Tongue (tissue), 2 donors: Measurements from ENCODE around the gene SCAPER. TPM values are rescaled to one million over a fixed set of nuclear protein-coding genes. Genes with fewer than 3 reads are reported as not detected.
"Not testable (repeated sequence)": the region's sequence is repeated elsewhere in the genome, so short reads cannot be mapped to it uniquely, and the experiment has no call there.

Experiments used
- DNase-seq: peaks from one replicate; pipeline ENCODE4 v3.0.0-alpha.2; 2015
- total RNA-seq: library from RNA; depleted of rRNA; stranded (reverse); fragments of >200 nt; gene quantifications from one replicate; pipeline ENCODE4 v1.2.3, GENCODE V29; 2014

SCAPER gene
- total RNA-seq, 1 donor from 2014 or later = 40.3 TPM

DNA sequence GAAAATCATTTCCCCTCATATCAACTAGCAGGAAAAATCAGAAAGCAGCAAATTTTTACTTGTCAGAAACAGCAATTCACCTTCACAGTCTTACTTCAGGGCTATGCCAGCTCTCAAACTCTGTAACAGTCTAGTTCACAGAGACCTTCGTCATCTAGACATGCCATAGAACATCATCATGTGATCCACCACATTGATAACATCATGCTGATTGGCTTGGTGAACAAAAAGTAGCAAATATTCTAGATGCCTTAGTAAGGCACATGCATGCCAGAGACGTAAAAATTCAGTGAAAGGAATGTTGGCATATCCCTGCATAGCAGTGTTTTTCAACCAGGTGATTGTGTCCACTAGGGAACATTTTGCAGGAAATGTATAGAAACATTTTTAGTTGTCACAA lies 8.6 kb upstream of the SCAPER start:
- no peak for DNase-seq

DNA sequence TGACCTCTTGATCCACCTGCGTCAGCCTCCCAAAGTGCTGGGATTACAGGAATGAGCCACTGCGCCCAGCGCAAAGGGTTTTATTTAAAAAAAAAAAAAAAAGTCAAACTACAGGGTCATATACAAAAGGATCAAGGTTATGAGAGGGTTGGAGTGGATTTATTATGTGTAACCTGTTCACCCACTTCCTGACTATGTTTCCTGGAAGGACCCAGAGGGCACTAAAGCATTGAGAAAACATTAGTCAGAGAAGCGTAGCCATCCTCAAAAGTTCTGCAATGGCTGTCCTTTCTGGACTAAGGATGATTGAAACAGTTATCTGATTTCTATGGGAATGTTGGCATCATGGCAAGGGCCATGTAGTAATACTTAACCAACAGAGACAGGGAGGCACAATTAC lies 7.3 kb upstream of the SCAPER start:
- DNase-seq = no peak

DNA sequence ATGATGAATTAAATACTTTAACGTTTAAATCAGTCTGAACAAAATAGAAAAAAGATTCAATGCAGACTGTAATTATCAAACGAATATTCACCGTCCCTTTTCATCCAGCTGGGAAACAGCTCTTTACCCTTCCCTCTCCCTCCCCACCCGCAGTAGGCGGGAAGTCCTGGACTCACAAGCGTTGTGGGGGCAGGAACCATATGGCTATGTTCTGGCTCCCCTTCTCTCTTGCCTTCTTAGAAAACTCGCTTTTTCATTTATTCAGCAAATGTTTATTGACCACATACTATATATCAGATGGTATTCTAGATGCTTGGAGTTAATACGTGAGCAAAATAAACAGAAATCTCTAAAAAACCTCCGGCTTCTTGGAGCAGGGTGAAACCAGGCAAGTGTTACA lies 715 bp upstream of the SCAPER start:
- no peak for DNase-seq

DNA sequence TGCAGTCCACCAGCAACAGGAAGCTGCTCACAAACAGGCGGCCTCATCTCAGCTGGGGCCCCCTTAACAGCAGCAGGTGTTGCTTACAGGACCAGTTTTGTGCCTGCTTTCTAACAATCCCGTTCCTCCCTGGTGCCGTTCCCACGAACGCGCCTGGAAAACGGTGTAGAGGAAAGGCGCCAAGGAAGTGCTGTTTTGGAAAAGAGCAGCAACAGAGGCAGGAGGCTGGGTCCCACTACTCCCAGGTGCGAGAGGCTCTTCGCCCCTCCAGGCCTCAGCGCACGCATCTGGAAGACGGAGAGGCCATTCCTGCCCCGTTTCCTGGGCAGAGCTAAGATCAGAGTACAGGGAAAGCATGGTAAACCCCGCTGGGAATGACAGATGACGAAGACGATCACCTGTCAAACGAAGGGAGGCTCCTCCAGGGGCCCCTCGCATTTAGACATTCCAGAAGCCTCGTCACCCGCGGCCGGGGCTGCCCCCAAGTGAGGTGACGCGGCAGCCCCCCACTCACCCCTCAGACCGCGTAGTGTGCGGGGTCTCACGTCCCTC lies 603 bp downstream of the SCAPER start:
- peak; percentile 73 for DNase-seq

DNA sequence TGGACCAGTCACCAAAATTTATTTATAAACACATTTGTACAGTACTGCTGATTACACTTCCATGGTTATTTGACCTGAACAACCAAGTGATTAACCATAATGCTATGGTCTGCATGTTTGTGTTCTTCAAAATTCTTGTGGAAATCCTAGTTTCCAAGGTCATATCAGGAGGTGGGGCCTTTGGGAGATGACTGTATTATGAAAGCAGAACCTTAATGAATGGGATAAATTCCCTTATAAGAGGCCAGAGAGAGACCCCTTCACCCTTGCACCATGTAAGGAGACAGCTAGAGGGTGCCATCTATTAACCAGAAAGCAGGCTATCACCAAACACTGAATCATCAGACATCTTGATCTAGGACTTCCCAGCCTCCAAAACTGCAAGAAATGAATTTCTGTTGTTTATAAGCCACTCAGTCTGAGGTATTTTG lies 1.9 kb downstream of the SCAPER start:
- peak; percentile 5 for DNase-seq

DNA sequence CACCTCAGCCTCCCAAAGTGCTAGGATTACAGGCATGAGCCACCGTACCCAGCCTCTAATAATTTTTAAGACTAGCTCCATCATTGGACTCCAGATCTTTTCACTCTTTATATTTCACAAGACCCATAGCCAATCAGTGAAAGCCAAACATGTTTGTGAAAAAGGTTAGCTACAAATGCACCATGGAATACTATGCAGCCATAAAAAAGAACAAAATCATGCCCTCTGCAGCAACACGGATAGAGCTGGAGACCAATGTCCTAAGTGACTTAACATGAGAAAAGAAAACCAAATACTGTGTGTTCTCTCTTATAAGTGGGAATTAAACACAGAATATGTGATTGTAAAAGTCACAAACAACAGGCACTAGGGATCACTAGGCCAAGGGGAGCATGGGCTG lies 3.2 kb downstream of the SCAPER start:
- no peak for DNase-seq

DNA sequence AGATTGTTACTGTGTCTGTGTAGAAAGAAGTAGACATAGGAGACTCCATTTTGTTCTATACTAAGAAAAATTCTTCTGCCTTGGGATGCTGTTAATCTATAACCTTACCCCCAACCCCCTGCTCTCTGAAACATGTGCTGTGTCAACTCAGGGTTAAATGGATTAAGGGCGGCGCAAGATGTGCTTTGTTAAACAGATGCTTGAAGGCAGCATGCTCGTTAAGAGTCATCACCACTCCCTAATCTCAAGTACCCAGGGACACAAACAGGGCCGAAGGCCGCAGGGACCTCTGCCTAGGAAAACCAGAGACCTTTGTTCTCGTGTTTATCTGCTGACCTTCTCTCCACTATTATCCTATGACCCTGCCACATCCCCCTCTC lies 5.2 kb downstream of the SCAPER start:
- not testable (repeated sequence) for DNase-seq

DNA sequence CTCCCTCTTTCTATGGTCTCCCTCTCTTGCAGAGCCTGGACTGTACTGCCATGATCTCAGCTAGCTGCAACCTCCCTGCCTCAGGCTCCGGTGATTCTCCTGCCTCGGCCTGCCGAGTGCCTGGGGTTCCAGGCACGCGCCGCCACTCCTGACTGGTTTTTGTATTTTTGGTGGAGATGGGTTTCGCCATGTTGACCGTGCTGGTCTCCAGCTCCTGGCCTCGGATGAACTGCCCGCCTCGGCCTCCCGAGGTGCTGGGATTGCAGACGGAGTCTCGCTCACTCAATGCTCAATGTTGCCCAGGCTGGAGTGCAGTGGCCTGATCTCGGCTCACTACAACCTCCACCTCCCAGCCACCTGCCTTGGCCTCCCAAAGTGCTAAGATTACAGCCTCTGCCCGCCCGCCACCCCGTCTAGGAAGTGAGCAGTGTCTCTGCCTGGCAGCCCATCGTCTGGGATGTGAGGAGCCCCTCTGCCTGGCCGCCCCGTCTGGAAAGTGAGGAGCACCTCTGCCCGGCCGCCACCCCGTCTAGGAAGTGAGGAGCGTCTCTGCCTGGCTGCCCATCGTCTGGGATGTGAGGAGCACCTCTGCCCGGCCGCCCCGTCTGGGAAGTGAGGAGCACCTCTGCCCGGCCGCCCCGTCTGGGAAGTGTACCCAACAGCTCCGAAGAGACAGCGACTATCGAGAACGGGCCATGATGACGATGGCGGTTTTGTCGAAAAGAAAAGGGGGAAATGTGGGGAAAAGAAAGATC lies 5.8 kb downstream of the SCAPER start:
- not testable (repeated sequence) for DNase-seq

DNA sequence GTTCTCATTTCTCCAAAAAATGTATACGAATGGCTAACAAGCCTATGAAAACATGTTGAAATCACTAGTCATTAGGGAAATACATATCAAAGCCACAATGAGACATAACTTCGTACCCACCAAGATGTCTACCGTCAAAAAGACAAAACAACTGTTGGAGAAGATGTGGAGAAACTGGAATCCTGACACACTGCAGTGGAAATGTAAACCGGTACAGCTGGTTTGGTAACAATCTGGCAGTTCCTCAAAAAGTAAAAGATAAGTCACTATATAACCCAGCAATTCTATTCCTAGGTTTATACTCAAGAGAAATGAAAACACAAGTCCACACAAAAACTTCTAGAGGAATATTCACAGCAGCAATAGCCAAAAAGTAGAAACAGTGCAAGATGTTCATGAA lies 7.0 kb downstream of the SCAPER start:
- DNase-seq = no peak

DNA sequence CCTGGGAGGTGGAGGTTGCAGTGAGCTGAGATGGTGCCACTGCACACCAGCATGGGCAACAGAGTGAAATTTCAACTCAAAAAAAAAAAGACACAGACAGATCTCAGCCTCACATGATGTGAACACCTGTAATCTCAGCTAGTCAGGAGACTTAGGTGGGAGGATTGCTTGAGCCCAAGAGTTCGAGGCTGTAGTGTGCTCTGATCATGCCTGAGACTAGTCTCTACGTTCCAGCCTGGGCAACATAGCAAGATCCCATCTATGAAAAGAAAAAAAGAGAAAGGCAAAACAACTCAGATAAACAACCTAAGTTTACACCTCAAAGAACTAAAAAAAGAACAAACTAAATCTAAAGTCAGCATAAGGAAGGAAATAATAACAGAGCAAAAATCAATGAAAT lies 11.0 kb downstream of the SCAPER start:
- no peak for DNase-seq

DNA sequence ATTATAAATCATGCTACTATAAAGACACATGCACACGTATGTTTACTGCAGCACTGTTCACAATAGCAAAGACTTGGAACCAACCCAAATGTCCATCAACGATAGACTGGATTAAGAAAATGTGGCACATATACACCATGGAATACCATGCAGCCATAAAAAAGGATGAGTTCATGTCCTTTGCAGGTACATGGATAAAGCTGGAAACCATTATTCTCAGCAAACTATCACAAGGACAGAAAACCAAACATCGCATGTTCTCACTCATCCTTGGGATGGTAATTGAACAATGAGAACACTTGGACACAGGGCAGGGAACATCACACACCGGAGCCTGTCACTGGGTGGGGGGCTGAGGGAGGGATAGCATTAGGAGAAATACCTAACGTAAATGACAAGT lies 12.3 kb downstream of the SCAPER start:
- DNase-seq = not testable (repeated sequence)

DNA sequence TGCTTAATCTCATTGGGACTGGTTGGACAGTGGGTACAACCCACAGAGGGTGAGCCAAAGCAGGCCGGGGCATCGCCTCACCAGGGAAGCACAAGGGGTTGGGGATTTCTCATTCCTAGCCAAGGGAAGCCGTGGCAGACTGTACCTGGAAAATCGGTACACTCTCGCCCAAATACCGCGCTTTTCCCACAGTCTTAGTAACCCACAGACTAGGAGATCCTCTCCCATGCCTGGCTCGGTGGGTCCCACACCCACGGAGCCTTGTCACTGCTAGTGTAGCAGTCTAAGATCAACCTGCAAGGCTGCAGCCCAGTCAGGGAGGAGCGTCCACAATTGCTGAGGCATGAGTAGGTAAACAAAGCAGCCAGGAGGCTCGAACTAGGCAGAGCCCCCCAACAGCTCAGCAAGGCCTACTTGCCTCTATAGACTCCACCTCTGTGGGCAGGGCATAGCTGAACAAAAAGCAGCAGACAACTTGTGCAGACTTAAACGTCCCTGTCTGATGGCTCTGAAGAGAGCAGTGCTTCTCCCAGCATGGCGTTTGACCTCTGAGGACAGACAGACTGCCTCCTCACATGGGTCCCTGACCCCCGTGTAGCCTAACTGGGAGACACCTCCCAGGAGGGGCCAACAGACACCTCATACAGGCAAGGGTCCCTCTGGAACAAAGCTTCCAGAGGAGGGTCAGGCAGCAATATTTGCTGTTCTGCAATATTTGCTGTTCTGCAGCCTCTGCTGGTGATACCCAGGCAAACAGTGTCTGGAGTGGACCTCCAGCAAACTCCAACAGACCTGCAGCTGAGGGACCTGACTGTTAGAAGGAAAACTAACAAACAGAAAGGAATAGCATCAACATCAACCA lies 17.6 kb downstream of the SCAPER start:
- DNase-seq = not testable (repeated sequence)

DNA sequence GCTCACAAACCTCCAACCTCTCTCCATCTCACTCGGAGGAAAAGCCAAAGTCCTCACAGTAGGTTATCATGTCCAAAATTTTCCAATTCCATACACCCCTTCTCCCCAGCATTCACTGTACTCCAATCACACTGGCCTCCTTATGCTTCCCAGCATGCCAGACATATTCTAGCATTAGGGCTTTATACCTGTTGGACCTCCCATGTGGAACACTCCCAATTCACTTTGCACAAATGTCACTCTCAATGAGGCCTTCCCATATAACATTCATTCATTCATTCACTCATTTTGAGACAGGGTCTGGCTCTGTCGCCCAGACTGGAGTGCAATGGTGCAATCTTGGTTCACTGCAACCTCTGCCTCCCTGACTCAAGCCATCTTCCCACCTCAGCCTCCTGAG lies 19.9 kb downstream of the SCAPER start:
- DNase-seq = no peak

DNA sequence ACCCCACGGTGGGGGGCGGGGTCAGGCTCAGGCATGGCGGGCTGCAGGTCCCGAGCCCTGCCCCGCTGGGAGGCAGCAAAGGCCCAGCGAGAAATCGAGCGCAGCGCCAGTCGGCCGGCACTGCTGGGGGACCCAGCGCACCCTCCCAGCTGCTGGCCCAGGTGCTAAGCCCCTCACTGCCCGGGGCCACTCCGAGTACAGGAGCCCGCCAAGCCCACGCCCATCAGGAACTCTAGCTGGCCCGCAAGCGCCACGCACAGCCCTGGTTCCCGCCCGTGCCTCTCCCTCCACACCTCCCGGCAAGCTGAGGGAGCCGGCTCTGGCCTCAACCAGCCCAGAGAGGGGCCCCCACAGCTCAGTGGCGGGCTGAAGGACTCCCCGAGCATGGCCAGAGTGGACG lies 29.2 kb downstream of the SCAPER start:
- DNase-seq = no peak

DNA sequence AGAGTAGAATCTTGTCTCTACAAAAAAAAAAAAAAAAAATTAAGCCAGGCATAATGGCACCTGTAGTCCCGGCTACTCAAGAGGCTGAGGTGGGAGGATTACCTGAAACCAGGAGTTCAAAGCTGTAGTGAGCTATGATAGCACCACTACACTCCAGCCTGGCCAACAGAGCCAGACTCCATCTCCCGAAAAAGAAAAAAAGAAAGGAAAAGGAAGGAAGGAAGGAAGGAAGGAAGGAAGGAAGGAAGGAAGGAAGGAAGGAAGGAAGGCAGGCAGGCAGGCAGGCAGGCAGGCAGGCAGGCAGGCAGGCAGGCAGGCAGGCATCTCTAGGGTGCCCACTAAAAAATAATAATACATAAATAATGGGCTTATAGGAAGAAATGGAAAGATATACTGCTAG lies 32.1 kb downstream of the SCAPER start:
- DNase-seq = not testable (repeated sequence)

DNA sequence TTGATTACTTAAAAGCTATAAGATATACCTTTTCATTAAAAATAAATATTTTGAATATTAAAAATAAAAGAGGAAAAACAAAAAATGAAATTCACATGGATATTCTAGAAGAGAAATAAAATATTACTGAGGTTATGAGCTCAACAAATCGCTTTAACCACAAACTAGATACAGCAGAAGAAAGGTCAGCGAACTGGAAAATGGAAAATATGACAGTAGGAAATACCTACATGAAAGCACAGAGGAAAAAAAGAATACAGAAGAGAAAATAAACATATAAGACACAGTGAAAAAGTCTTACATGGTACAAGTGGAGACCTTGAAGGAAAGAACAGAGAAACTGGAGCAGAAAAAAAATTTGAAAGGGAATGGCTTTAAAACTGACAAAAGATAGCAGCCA lies 33.2 kb downstream of the SCAPER start:
- DNase-seq = no peak

DNA sequence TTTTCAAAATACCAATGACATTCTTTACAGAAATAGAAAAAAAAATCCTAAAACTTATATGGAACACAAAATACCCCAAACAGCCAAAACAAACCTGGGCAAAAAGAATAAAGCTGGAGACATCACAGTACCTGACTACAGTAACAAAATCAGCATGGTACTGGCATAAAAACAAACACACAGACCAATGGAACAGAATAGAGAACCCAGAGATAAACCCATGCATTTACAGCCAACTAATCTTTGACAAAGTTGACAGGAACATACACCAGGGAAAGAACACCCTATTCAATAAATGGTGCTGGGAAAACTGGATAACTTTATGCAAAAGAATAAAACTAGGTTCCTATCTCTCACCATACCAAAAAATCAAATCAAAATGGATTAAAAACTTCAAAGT lies 36.4 kb downstream of the SCAPER start:
- DNase-seq = no peak

DNA sequence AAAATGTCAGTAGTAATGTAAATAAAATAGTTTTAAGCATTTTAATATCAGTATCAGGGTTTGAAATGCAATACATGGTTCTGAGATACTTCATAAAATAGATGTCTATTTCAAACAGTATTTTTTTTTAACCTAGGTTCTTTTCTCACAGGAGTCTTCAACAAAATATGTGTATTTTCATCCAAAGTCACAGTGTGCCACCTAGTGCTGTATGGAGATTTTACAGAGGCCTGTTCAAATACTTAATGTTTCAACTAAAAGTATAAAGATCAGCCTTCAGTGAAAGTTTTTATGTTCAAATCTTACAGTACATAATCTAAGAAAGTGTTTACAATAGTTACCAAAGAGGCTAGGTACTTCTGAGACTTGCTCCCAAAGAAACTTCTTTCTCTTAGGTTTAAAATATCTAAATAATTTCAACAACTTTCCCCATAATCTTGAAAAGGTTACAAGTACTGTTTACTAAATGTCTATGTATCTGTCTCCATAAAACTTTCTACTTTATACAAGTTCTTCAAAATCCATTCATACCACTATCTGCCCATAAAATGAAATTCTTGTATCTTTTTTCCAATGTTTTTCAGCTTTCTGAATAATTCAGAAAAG lies 38.3 kb downstream of the SCAPER start:
- DNase-seq = peak; percentile 63

DNA sequence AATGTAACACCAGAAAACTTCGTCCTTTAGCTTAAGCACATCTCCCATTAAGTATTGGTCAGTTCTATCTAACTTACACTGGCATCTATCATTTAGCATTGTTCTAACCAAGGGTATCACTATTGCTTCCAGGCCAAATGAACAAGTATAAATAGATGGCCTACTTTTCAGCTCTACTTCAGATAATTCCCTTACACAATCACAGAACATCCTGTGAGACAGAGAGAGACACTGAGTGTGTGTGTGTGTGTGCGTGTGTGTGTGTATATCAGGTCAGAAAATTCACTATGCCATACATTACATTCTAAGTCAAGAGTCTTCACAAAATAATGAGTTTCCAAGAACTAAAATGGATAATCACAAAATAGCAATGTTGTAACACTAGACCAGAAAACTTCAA lies 39.1 kb downstream of the SCAPER start:
- DNase-seq = no peak

DNA sequence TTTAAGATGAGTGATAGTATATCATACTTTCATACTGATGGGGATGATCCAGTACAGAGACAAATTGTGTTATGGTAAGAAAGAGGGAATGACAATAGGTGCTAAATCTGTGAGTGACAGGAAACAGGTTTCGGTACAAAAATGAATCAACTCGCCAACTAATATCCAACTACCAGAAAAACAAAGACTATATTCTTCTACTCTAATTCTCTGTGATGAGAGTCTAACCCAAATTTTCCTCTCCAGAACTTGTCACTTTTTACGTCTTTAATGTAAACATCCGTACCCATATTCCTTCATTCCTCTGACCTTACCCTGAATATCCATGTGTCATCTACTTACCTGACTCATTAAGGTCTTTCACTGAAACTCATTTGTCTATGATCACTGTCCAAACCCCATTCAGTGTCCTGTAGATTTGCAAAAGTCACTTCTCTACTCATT lies 39.6 kb downstream of the SCAPER start:
- no peak for DNase-seq

DNA sequence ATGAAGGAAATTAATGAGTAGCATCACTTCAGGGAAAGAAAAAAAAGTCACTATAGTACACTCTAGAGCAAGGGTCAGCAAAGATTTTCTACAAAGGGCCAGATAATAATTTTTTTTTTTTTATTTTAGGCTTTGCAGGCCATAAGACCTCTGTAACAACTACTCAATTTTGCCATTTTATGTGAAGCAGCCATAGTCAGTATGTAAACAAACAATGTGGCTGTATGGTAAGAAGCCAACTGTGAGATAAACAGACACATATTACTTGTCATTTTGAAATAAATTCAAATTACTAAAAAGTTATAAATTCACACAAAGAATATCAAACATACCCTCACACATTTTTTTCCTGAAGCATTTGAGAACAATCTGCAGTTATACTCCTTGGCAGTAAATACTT lies 40.6 kb downstream of the SCAPER start:
- DNase-seq = no peak

DNA sequence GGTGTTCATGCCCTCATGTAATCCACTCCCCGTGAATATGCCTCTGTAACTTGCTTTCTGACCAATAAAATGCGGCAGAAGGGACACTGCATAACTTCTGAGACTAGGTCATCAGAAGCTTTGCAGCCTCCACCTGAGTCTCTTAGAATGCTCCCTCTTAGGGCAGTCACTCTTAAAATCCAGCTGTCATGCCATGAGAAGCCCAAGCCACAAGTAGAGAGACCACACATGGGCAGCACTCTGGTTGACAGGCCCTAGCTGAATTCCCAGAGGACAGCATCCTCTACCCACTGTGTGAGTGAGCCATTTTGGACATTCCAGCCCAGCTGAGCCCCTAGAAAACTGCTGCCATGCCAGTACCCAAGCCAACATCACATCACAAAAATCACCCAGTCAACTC lies 41.4 kb downstream of the SCAPER start:
- DNase-seq = peak; percentile 1

DNA sequence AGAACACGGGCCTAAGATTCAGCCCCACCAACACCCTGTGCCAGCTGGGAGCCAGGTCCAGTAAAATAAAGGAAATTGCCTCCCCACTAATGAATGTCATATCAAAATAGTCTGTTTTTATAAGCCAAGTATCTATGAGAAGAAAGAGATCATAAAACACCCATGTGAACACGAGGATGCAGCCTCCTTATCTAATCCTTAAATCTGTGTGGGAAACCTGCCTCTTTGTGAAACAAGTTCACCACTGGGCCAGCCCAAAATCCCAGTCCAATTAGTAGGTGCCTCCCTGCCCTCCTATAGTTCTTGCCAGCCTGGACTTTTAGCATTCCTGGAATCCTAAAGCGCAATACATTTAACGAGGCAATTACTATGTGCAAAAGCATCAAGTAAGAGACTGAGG lies 42.0 kb downstream of the SCAPER start:
- DNase-seq = no peak
